GM12864 (cell line): ENCODE results near the gene INPP1.
"Not testable (repeated sequence)": the region's sequence is repeated elsewhere in the genome, so short reads cannot be mapped to it uniquely, and the experiment has no call there.

Experiments
- DNase-seq: peaks from one replicate; pipeline ENCODE4 v3.0.0-alpha.2; 2011; ENCODE audit warnings: low read depth
- H3K4me3 ChIP-seq: 2 replicates; pipeline ENCODE4 v1.5.1; 2011; ENCODE audit warnings: mild to moderate bottlenecking, low read depth, low read length, control low read depth
- TF ChIP-seq, protein P1 (sequence below): IDR thresholded peaks from 2 replicates; pipeline ENCODE4 v1.5.1; 2011; ENCODE audit warnings: low read depth, mild to moderate bottlenecking, moderate library complexity, low read length, control low read depth, inconsistent platforms; ENCODE audit errors: missing control alignments

INPP1 gene

GRCh38 chr2:190311893-190312634 is 31.3 kb upstream of the INPP1 start:
- no peak overlapping the region for H3K4me3 ChIP-seq
- TF ChIP-seq, protein P1, sequence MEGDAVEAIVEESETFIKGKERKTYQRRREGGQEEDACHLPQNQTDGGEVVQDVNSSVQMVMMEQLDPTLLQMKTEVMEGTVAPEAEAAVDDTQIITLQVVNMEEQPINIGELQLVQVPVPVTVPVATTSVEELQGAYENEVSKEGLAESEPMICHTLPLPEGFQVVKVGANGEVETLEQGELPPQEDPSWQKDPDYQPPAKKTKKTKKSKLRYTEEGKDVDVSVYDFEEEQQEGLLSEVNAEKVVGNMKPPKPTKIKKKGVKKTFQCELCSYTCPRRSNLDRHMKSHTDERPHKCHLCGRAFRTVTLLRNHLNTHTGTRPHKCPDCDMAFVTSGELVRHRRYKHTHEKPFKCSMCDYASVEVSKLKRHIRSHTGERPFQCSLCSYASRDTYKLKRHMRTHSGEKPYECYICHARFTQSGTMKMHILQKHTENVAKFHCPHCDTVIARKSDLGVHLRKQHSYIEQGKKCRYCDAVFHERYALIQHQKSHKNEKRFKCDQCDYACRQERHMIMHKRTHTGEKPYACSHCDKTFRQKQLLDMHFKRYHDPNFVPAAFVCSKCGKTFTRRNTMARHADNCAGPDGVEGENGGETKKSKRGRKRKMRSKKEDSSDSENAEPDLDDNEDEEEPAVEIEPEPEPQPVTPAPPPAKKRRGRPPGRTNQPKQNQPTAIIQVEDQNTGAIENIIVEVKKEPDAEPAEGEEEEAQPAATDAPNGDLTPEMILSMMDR: no peak
- no peak for DNase-seq

DNA sequence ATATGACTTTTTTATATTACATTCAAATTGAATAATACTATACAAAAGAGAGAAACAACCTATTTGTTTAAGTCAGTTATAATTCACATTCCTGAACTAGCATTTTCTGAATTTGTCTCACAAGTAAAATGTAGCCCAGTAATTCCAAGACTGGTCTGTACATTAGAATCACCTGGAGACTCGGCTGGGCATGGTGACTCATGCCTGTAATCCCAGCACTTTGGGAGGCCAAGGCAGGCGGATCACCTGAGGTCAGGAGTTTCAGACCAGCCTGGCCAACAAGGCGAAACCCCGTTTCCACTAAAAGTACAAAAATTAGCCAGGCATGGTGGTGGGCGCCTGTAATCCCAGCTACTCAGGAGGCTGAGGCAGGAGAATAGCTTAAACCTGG is 30.8 kb upstream of the INPP1 start:
- not testable (repeated sequence) for DNase-seq, H3K4me3 ChIP-seq

- TF ChIP-seq, protein P1: no peak
- no peak overlapping the region for H3K4me3 ChIP-seq
- no peak for DNase-seq
Observed at GRCh38 chr2:190313880-190314279, 29.5 kb upstream of the INPP1 start.

DNA sequence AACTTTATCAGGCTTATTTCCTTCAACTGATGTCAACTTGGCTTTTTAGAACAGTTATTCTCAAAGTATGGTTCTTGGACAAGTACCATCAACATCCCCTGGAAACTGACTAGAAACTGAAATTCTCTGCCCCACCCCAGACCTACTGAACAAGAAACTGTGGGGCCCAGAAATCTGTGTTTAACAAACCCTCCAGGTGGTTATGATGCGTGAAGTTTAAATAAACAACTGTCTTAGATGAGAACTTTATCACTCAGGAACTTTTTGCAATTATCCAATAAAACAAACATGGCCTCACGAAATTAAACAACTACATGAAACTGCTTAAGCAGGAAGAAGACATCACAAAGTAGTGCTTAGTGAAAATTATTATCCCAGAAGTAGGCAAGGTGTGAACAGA is 28.1 kb upstream of the INPP1 start:
- DNase-seq: no peak
- no peak overlapping the region for H3K4me3 ChIP-seq

DNA sequence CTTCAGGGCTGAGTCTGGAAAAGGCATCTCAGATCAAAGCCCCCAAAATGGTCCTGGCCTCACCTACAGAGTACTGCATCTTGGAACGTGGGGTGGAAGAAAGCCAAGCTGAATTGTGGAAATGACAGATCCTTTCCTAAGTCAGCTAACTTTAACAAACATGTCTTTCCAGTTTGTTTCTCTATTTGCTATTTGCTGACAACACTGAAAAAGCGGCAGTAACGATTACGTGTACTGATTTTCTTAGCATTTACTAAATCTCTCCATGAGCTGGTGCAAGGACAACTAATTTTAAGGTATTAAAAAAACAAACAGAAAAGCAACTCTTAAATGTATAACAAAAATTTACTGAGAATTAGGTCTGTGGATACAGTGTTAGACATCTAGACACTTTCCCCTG is 24.9 kb upstream of the INPP1 start:
- TF ChIP-seq, protein P1: no peak
- no peak for DNase-seq

More for the DNA sequence above, 28.1 kb upstream of the INPP1 start:
- TF ChIP-seq, protein P1: no peak

GRCh38 chr2:190318931-190319554 is 24.3 kb upstream of the INPP1 start:
- DNase-seq: no peak

More for the DNA sequence above, 24.9 kb upstream of the INPP1 start:
- H3K4me3 ChIP-seq: peak overlapping the region; percentile 62; the same call in 1 of the 2 replicates

More at GRCh38 chr2:190318931-190319554, 24.3 kb upstream of the INPP1 start:
- TF ChIP-seq, protein P1: no peak
- H3K4me3 ChIP-seq: peak overlapping the region; percentile 62
